C1 segment of cervical spinal cord (tissue), 14 donors: ENCODE results near the gene KRTAP10-9.
"Not testable (repeated sequence)": the region's sequence is repeated elsewhere in the genome, so short reads cannot be mapped to it uniquely, and the experiment has no call there.

Source experiments
- DNase-seq, 14 donors: peaks; one replicate each; lab custom pipeline; 2025; lab: John Stamatoyannopoulos, UW

KRTAP10-9 gene

GRCh38 chr21:44614961-44615391 is 11.9 kb upstream of the KRTAP10-9 start:
- DNase-seq: no peak

DNA sequence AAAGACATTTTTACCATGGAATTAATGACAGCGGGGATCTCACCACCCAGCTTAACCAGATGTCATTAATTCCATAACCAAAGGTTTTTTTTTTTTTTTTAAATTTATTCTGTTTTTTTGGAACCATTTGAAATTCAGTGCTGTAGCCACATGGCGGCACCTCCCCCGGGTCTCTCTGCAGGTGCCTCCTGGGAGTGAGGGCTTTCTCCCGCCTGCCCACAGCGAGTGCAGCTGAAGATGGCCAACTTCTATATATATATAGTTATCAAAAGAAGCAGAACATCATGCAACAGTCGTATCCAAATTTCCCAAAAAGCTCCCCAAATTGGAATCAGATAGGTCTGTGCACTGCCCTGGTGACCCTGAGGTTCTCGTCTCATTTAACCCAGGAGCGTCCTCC is 11.4 kb upstream of the KRTAP10-9 start:
- no peak for DNase-seq

- no peak for DNase-seq
These were observed 10.8 kb upstream of the KRTAP10-9 start for GRCh38 chr21:44615911-44616590.

GRCh38 chr21:44616591-44616926 is 10.3 kb upstream of the KRTAP10-9 start:
- DNase-seq: no peak

- DNase-seq: no peak
These were observed 9.8 kb upstream of the KRTAP10-9 start for GRCh38 chr21:44617071-44617501.

GRCh38 chr21:44618504-44618903 is 8.4 kb upstream of the KRTAP10-9 start:
- DNase-seq: no peak

GRCh38 chr21:44618909-44619308 is 8.0 kb upstream of the KRTAP10-9 start:
- no peak for DNase-seq

GRCh38 chr21:44619886-44620285 is 7.0 kb upstream of the KRTAP10-9 start:
- no peak for DNase-seq

DNA sequence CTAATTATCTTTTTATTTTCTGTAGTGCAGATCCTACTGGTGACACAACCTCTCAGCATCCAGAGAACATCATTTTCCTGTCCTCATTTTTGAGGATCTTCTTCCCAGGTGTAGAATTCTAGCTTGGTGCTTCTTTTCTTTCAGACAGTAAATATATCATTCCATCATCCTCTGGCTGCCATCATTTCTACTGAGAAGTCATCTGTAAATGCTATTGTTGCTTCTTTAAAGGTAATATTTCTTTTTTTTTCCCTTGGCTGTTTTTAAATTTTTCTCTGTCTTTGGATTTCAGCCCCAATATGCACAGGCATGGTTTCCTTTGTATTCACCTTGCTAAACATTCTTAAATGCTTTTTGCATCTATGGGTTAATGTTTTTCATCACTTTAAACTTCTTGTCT is 3.3 kb upstream of the KRTAP10-9 start:
- DNase-seq: no peak

DNA sequence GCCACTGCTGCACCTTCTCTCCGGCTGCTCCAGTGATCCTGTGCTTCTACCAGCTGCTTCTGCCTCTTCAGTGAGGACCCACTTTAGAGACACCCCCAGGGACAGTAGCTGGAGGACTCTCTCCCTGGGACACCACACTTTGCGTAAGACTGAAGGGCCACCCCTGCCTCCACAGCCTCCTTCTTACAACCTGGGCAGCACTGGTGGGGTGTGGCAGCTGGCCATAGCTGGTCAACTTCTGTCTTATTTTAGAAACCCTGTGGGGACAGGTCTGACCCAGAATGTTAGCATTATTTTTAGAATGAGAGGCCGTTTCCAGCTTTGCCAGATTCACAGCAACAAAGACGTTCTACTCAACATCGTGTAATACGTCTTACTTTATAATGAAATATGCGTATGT is 1.1 kb upstream of the KRTAP10-9 start:
- no peak for DNase-seq

GRCh38 chr21:44626262-44626661 is 631 bp upstream of the KRTAP10-9 start:
- DNase-seq: no peak

DNA sequence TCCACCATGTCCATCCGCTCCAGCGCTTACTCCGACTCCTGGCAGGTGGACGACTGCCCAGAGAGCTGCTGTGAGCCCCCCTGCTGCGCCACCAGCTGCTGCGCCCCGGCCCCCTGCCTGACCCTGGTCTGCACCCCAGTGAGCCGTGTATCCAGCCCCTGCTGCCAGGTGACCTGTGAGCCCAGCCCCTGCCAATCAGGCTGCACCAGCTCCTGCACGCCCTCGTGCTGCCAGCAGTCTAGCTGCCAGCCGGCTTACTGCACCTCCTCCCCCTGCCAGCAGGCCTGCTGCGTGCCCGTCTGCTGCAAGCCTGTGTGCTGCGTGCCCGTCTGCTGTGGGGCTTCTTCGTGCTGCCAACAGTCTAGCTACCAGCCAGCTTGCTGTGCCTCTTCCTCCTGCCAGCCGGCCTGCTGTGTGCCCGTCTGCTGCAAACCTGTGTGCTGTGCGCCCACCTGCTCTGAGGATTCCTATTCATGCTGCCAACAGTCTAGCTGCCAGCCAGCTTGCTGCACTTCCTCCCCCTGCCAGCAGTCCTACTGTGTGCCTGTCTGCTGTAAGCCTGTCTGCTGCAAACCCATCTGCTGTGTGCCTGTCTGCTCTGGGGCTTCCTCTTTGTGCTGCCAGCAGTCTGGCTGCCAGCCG is 409 bp downstream of the KRTAP10-9 start:
- not testable (repeated sequence) for DNase-seq

DNA sequence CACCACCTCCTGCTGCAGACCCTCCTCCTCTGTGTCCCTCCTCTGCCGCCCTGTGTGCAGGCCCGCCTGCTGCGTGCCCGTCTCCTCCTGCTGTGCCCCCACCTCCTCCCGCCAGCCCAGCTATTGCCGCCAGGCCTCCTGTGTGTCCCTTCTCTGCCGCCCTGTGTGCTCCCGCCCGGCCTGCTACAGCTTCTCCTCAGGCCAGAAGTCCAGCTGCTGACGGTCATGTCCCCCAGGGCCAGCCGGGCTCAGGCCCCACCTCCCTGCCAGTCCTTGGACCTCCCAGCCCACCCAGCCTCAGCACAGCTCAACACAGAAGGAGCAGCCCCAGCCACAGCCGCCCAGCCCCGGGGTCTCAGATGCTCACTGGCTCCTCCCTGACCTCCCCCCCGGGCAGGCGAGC is 939 bp downstream of the KRTAP10-9 start:
- DNase-seq: not testable (repeated sequence)

GRCh38 chr21:44628707-44629391 is 2.0 kb downstream of the KRTAP10-9 start:
- DNase-seq: no peak

DNA sequence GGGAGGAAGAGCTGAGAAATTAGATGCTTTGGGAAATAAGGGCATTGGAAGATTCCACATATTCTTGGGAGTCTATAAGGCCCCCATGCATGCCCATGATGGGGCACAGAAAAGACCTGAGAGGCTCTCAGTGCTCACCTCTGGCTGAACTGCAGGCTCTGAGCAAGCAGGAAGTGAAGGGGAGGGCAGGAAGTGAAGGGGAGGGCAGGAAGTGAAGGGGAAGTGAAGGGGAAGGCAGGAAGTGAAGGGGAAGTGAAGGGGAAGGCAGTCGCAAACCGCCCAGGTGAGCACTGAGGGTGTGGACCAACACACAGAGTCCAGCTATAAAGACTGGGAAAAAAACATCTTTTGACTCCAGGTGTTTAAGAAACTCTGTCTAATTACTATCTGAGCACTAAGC is 3.5 kb downstream of the KRTAP10-9 start:
- no peak for DNase-seq

DNA sequence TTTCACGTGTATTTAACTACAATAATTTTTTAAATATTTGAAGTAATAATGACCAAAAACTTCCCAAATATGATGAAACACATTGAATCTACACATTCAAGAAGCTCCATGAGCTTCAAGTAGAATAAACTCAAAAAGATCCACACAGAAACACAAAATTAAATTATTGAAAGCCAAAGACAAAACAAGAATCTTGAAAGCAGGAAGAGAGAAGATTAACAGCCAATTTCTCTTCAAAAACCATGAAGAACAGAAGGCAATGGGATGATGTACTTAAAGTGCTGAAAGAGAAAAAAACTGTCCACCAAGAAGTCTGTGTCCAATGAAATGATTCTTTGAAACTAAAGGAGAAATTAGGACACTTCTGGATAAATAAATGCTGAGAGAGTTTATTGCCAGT is 5.2 kb downstream of the KRTAP10-9 start:
- DNase-seq: no peak

DNA sequence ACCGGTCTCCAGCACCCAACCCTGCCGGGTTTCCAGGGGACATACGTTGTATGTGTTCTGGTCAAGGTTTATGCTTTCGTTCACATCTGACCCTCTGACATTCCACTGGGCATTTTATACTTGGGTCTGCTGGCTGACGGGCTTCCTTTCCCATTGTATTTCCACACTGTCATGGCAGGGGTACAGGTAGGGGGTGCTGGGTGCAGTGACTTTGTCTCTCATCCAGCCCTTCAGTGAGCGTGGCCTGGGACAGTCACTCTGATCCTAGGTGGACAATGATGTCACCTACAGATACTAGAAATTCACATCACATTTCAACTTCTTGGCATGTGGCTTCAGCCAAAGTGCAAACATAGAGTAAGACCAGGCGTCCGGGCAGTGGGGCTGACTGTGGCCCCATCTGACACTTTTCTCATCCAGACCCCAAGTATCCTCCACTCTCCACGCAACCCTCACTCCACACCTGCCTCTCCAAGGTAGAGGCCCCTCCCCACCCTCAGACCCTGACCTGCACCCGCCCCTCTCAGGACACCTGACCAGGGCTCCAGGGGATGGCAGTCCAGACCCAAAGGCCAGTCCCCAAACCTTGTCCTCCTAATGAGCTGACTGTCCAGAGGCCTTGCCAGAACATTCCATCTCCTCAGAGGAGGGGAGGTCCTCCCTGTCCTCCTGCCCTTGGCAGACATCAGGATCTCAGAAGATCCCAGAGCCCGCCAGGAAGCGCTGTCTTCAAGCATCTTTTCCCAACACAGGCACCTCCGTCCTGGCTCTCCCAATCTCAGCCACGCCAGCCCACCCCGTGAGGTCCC is 9.5 kb downstream of the KRTAP10-9 start:
- no peak for DNase-seq

- peak in 1 of 14 donors; percentile 62 for DNase-seq
These were observed 10.3 kb downstream of the KRTAP10-9 start, which contains the start of gene KRTAP10-10 for GRCh38 chr21:44637018-44637850. Gene KRTAP10-10, plus strand, starts transcription at chr21:44637356. Its CDS starts 62 bp downstream, at chr21:44637418.

DNA sequence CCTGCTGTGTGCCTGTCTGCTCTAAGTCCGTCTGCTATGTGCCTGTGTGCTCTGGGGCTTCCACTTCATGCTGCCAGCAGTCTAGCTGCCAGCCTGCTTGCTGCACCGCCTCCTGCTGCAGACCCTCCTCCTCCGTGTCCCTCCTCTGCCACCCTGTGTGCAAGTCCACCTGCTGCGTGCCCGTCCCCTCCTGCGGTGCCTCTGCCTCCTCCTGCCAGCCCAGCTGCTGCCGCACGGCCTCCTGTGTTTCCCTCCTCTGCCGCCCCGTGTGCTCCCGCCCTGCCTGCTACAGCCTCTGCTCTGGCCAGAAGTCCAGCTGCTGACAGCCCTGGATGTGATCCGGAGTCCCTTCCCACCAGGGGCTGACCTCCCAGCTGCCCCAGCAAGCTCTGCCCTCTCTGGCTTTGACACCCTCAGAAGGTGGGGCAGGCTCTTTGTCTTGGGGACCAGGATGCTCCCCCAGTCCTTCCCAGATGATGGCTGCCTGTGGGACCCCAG is 11.0 kb downstream of the KRTAP10-9 start:
- DNase-seq: not testable (repeated sequence)

DNA sequence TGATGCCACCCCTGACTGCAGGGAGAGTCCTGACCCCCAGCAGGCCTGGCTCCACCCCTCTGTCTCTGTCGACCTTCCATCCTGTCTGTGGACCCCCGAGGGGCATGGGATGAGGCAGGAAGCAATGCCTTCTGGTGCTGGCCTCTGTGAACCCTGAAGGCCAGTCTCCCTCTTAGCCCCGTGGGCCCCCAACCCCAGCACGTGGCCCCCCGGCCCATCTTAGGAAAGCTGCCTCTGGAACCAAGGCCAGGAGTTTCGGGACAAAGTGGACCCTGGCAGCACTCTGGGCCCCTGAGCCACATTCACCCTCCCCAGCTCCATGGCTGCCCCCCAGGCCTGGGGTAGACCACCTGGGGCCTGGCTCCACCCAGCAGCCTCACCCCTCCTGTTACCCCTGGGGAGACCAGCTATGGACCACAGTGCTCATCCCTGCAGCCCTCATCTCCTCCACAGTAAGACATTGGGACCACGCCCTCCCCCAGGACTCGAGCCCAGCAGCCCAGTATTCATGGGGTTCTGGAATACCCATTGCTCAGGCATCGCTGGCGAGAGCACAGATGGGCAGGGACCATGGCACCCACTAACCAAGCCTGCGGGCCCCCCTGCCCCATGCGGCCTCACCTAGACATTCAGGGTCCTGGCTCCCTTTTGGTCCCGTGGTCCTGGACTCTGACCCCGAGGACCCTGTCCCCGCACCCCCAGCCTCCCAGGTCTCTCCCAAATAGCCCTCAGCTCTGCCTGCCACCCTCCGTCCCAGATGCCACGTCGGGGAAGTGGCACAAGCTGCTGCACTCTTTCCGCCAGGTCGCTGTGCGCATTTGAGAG is 11.8 kb downstream of the KRTAP10-9 start:
- not testable (repeated sequence) for DNase-seq
